NCI-H2171 treated with DMSO at 0.1 percent for 48 hours (cell line): Measurements from ENCODE around the gene NABP1.
A peak's percentile ranks its signal among the peaks of the same experiment; 100 is the strongest.

Experiments used
- DNase-seq: peaks from one replicate; lab custom pipeline; 2025; lab: John Stamatoyannopoulos, UW

NABP1 gene

GRCh38 chr2:191649519-191649918, 28.4 kb upstream of the NABP1 start:
- no peak for DNase-seq

- DNase-seq = no peak
Observed at GRCh38 chr2:191650896-191651773, 26.8 kb upstream of the NABP1 start.

- no peak for DNase-seq
Observed at GRCh38 chr2:191653667-191654391, 24.1 kb upstream of the NABP1 start.

GRCh38 chr2:191656391-191656790, 21.5 kb upstream of the NABP1 start:
- no peak for DNase-seq

- DNase-seq = no peak
Observed at GRCh38 chr2:191656792-191657191, 21.1 kb upstream of the NABP1 start.

- DNase-seq = no peak
Observed at GRCh38 chr2:191657977-191658376, 20.0 kb upstream of the NABP1 start.

GRCh38 chr2:191659198-191659597, 18.7 kb upstream of the NABP1 start:
- no peak for DNase-seq

GRCh38 chr2:191660575-191660974, 17.4 kb upstream of the NABP1 start:
- DNase-seq = no peak

- DNase-seq = no peak
Observed at GRCh38 chr2:191661097-191661924, 16.6 kb upstream of the NABP1 start.

- DNase-seq = no peak
Observed at GRCh38 chr2:191664823-191665677, 12.9 kb upstream of the NABP1 start.

- no peak for DNase-seq
Observed at GRCh38 chr2:191666226-191666625, 11.7 kb upstream of the NABP1 start.

- no peak for DNase-seq
Observed at GRCh38 chr2:191666732-191667131, 11.2 kb upstream of the NABP1 start.

GRCh38 chr2:191670076-191670475, 7.9 kb upstream of the NABP1 start:
- DNase-seq = no peak

GRCh38 chr2:191670787-191671186, 7.1 kb upstream of the NABP1 start:
- no peak for DNase-seq

GRCh38 chr2:191675807-191676721, 1.9 kb upstream of the NABP1 start:
- DNase-seq = no peak

- DNase-seq = peak; percentile 39
Observed at GRCh38 chr2:191676790-191677645, 918 bp upstream of the NABP1 start.

- peak; percentile 52 for DNase-seq
Observed at GRCh38 chr2:191678437-191679100, 633 bp downstream of the NABP1 start.

GRCh38 chr2:191679818-191680600, 2.1 kb downstream of the NABP1 start:
- DNase-seq = no peak
